Brain microvascular endothelial cell (primary cell): Measurements from ENCODE around the gene KANSL1.
"Not testable (repeated sequence)": the region's sequence is repeated elsewhere in the genome, so short reads cannot be mapped to it uniquely, and the experiment has no call there.

Experiments
- DNase-seq: peaks from one replicate; pipeline ENCODE4 v3.0.0-alpha.2; 2020
- H3K27ac ChIP-seq: fragments of 250-450 bp; sonication (Bioruptor Pico); 2 replicates; pipeline ENCODE4 v1.5.1; 2020; ENCODE audit warnings: mild to moderate bottlenecking, moderate library complexity
- H3K27me3 ChIP-seq: fragments of 250-450 bp; sonication (Bioruptor Pico); replicated peaks from 2 replicates; pipeline ENCODE4 v1.5.1; 2020; ENCODE audit warnings: mild to moderate bottlenecking
- H3K36me3 ChIP-seq: fragments of 250-450 bp; sonication (Bioruptor Pico); replicated peaks from 2 replicates; pipeline ENCODE4 v1.5.1; 2020; ENCODE audit warnings: mild to moderate bottlenecking
- H3K4me3 ChIP-seq: 2 replicates; pipeline ENCODE4 v1.5.1; 2011; ENCODE audit warnings: low read depth, mild to moderate bottlenecking, control low read depth, low read length, moderate library complexity
- in situ Hi-C: cut with HindIII; loops from 2 replicates; pipeline ENCODE4 v1.10.0; 2017; ENCODE audit warnings: low sequenced_read_pairs, low pct_ligation_motif_present
- TF ChIP-seq, protein P1 (sequence below): IDR thresholded peaks from 2 replicates; pipeline ENCODE4 v1.5.1; 2011; ENCODE audit warnings: low read depth, mild to moderate bottlenecking, moderate library complexity, low read length, control low read depth, inconsistent platforms; ENCODE audit errors: missing control alignments

The KANSL1 gene

DNA sequence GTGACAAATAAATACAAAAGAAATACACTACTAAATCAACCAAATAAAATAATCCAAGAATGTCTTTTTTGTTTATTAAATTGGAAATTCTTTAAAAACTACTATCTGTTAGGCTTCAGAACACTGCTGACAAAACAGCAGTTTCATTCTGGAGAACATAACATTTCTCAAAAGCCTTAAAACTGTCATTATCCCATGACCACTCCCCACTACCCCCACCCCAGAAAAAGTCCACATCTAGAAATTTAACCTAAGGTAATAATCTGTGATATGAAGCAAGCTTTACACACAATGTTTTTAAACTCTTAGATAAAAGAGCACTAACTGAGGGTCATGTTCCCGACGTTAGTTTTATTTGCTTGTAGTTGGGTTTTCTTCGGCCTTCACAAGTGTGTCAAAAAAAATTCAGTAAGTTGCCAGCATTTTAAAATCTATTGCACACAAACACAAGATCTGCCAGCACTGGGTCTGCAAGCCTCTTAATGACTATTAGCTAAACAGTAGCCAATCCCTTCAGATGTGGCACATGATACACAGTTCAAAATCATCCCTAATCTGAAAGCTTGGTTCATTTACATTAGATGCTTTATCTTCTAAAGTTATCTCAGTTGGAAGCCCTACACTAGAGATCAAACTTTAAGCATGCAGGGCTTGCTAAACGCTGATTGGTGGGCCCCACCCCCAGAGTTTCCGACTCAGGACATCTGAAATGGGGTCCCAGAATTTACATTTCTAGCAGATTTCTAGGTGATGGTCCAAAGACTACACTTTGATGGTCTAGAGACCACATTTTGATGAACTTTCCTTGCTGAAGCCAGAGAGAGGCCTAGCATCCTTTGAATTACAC, 75.2 kb downstream of the KANSL1 start:
- no peak overlapping the region for H3K4me3 ChIP-seq
- H3K27ac ChIP-seq = no peak overlapping the region
- in situ Hi-C loops = no loop called here
- no peak for DNase-seq
- no peaks in the 10 kb centered on the region for H3K27me3 ChIP-seq
- no peaks in the 10 kb centered on the region for H3K36me3 ChIP-seq
- TF ChIP-seq, protein P1, sequence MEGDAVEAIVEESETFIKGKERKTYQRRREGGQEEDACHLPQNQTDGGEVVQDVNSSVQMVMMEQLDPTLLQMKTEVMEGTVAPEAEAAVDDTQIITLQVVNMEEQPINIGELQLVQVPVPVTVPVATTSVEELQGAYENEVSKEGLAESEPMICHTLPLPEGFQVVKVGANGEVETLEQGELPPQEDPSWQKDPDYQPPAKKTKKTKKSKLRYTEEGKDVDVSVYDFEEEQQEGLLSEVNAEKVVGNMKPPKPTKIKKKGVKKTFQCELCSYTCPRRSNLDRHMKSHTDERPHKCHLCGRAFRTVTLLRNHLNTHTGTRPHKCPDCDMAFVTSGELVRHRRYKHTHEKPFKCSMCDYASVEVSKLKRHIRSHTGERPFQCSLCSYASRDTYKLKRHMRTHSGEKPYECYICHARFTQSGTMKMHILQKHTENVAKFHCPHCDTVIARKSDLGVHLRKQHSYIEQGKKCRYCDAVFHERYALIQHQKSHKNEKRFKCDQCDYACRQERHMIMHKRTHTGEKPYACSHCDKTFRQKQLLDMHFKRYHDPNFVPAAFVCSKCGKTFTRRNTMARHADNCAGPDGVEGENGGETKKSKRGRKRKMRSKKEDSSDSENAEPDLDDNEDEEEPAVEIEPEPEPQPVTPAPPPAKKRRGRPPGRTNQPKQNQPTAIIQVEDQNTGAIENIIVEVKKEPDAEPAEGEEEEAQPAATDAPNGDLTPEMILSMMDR = no peak

DNA sequence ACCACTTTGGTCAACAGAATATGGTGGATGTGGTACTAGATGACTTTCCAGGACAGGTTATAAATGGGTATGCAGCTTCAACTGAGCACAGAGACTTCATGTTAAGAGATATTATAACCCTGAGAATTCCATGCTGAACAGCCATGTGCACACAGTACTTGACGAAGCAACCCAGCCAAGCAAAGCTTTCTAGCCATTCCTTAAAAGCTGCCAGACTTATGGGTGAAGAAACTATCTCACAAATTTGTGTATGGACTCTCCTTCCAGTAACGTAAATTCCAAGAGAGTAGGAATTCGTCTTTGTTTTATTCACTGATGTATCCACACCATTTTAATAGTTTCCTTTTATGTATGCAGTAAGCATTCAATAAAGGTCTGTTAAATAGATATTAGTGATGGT, 76.1 kb downstream of the KANSL1 start:
- Histone ChIP-seq H3K27ac (no peak overlapping the region), H3K27me3 (no peaks in the 10 kb centered on the region), H3K36me3 (no peaks in the 10 kb centered on the region), H3K4me3 (no peak overlapping the region)
- DNase-seq = no peak
- TF ChIP-seq, protein P1 = no peak
- in situ Hi-C loops = no loop called here

DNA sequence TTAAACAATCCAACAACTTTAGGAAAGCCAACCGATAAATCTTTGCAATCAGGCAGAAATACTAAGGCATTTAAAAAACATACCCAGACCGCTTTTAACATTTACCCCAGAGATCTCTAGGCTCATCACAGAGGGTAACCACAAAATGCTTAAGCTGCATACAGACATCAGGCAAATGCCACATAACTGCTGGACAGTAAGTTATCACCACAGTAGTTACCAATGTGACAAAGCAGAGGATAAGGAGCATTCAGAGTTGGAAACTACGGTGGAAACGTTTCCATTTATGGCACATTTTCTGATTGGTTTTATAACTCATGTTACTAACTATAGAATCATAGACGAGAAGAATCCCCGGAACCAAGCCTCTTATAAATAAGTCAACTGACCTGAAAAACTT, 77.5 kb downstream of the KANSL1 start:
- in situ Hi-C loops = no loop called here

DNA sequence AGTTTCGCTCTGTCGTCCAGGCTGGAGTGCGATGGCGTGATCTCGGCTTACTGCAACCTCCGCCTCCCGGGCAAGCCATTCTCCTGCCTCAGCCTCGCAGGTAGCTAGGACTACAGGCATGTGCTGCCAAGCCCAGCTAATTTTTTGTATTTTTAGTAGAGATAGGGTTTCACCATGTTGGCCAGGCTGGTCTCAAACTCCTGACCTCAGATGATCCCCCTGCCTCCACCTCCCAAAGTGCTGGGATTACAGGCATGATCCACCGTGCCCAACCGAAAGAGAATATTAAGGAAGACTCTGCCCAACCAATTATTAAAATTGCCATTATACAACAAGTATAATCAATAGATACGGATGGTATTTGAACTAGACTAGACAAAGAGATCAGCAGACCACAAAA, 82.0 kb downstream of the KANSL1 start:
- H3K36me3 ChIP-seq, in situ Hi-C loops, H3K27ac ChIP-seq, H3K4me3 ChIP-seq, DNase-seq, H3K27me3 ChIP-seq: not testable (repeated sequence)

More for the DNA sequence above, 77.5 kb downstream of the KANSL1 start:
- no peaks in the 10 kb centered on the region for H3K36me3 ChIP-seq
- H3K27ac ChIP-seq = peak overlapping the region; percentile 16
- no peak overlapping the region for H3K4me3 ChIP-seq
- no peaks in the 10 kb centered on the region for H3K27me3 ChIP-seq
- no peak for DNase-seq
- TF ChIP-seq, protein P1 = no peak

DNA sequence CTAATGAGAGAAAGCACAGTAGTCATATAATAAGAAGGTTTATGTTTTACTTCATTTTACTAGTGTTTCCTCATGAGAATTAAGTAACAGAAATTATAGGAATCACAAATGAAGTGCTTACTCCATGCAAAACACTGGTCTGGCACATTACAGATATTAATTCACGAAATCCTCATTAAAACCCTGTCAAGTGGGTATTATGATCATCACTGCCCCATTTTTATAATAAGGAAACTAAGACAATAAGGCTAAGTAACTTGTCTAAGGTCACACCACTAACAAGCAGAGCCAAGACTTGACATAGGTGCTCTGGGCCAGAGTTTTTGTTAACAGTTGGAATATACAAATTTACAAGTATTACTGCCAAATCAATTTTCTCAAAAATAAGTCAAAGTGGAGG, 83.0 kb downstream of the KANSL1 start:
- TF ChIP-seq, protein P1 = no peak
- Histone ChIP-seq H3K4me3 (no peak overlapping the region), H3K27ac (no peak overlapping the region), H3K27me3 (no peaks in the 10 kb centered on the region), H3K36me3 (no peaks in the 10 kb centered on the region)
- in situ Hi-C loops = no loop called here
- no peak for DNase-seq

DNA sequence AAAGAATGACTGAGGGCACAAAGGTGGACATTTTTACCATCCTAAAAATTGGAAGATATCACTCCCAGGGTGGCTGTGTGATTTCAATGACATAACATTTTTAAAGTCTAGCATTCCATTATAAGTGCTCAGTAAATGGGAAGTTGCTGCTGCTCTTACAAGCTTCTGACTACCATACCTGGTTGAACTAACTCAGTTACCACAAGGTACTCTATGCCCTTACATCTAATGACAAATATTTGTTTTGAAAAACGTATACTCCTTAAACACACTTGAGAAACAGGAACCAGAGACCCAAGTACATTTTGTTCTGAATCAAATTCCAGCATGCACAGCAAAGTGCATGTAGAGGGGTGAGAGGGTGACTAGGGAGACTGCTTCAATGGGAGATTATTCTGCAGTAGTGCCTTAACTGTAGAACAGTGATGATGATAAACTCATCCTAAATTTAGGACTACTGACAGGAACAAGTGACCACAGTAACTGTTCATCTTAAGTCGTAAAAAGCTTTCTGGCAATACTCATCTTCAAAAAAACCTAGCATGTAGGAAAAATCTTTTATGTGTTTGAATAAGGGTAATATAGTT, 83.5 kb downstream of the KANSL1 start:
- Histone ChIP-seq H3K36me3 (no peaks in the 10 kb centered on the region), H3K27me3 (no peaks in the 10 kb centered on the region), H3K27ac (no peak overlapping the region), H3K4me3 (no peak overlapping the region)
- TF ChIP-seq, protein P1 = no peak
- in situ Hi-C loops = no loop called here
- no peak for DNase-seq
